NCI-H82 treated with DMSO at 0.1 percent for 48 hours (cell line): ENCODE results near the gene SETBP1.

Experiments
- DNase-seq: peaks from one replicate; lab custom pipeline; 2025; ENCODE audit not compliant: unreplicated experiment; lab: John Stamatoyannopoulos, UW

SETBP1 gene

GRCh38 chr18:45054636-45055035, 373.9 kb downstream of the SETBP1 start:
- no peak for DNase-seq

- DNase-seq = no peak
Measured at GRCh38 chr18:45055811-45056210, 375.1 kb downstream of the SETBP1 start.

DNA sequence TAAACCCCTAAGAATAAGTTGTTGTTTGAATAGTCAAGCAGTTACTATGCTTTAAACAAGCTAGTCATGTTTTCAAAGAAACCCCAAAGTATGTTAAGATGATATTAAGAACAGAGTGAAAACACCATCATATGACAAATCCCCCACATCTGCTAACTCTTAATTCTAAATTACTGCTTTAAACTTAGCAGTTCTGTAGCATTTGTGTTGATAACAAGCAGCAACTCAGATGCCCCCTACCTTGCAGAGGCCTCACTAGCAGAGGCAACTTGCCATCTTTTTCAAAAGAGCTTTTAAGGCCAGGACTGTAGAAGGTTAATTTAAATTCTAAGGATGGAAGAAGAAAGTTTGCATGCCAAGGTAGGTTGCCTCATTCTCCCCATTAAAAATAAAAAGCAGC, 376.2 kb downstream of the SETBP1 start:
- DNase-seq = no peak

- no peak for DNase-seq
Measured at GRCh38 chr18:45057955-45058600, 377.4 kb downstream of the SETBP1 start.

DNA sequence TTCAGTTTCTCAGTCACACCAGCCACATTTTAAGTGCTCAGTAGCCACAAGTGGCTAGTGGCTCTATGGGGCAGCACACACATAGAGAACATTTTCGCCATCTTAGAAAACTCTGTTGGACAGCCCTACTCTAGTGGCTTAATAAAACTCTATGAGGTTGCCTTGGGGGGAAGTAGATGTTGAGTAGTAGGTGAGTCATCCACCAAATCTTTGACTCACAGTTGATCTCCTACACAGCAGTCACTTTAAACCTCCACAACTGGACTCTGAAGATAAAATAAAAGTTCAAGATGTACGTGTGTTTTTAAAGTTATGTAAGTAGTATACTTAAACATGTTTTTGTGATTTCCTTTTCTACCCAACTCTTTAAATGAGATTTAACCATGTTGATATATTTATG, 379.0 kb downstream of the SETBP1 start:
- DNase-seq = no peak

- DNase-seq = no peak
Measured at GRCh38 chr18:45060102-45060501, 379.4 kb downstream of the SETBP1 start.

DNA sequence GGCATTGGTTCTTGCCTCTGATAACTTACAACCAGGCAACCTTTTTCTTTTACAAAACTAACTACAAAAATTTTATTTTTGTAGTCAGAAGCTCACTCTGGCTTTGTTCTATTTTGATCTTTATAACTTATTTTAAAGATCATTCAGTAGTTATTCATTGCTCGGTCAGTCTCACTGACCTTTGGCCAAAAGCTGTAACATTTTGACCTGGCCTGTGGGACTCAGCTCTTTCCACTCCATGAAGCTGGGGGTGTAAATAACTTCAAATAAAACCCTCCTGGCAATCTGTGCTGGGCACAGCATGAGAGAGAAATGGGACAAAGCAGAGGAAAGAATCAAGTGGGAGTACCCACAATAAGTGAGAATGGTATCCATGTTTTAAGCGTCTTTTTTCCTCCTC, 380.7 kb downstream of the SETBP1 start:
- DNase-seq = no peak

GRCh38 chr18:45063246-45064038, 382.8 kb downstream of the SETBP1 start:
- no peak for DNase-seq

DNA sequence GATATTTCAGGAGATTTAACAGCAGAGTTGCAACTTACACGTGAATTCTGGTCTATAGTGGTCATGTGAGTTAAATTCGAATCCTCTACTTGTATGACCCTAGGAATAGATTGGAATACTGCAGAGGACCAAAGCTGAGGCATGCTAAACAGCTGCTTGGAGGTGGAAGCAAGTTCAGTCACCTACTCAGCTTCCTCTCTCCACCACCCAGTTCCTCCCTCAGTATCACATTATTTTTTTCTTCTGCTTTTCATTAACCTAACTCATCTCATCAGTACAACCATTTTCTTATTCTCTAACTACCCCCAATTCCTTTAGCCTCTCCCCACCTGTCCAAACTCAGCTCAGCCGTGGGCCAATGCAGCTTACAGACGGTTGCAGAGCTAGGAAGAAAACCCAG, 385.5 kb downstream of the SETBP1 start:
- no peak for DNase-seq

DNA sequence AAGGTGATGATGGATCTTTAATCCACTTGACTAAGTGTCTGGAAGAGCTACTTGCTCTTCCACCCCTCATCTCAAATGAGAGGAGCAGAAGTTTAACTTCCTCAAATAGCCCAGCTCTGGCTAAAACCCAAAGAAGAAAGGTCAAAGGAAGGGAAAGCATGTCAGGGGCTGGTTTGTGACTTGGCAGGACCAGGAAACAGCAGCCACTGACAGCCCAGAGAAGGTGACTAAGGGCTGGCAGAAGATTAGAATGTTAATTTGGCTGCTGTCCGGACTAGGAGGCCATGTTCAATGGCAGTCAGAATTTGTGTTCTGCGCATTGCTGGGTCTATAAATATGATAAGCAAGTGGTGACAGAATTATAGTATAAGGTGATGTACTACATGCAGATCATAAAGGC, 386.2 kb downstream of the SETBP1 start:
- DNase-seq = no peak

GRCh38 chr18:45068400-45069094, 387.9 kb downstream of the SETBP1 start:
- DNase-seq = peak; percentile 2

DNA sequence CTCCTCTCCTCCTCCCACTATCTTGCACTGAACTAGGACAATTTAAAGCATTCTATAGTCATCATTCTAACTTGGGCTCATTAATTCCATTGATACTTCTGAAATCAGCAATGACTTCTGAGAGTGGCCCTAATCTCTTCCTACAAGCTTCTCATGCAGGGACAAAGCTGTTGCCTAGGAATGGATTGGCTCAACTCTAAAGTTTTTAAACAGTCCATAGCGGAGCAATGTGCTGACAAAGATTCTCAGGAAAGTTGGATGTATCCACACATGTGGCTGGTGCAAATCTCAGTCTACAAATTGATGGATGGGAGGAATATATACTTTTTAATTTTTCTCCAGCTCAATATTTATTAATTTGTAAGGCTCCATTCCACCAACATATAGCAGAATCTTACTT, 388.9 kb downstream of the SETBP1 start:
- DNase-seq = no peak

DNA sequence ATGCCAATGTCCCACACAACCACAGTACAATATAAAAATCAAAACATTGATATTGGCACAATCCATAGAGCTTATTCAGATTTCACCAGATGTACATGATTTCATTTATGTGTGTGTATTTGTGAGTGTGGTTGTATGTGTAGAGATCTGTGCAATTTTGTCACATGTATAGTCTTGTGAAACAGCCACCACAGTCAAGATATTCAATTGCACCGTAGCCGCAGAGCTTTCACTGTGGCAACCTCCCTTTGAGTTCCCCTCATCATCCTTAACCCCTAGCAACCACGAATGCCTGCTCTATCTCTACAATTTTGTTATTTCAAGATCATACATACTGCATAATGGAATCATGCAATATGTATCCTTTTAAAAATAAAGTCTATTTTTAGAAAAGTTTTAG, 391.3 kb downstream of the SETBP1 start:
- DNase-seq = no peak

DNA sequence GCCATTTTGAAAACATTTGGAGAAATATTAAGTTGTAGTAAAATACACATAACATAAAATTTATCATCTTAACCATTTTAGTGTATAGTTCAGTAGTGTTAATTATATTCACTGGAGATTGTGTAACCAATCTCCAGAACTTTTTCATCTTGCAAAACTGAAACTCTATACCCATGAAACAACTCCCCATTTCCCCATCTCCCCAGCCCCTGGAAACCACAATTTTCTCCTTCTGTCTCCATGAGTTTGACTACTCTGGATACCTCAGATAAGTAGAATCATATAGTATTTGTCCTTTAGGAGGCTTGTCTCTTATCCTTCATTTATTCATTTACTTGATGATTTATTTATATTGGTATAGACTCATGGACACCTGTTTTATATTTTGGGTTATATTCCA, 392.9 kb downstream of the SETBP1 start:
- no peak for DNase-seq

DNA sequence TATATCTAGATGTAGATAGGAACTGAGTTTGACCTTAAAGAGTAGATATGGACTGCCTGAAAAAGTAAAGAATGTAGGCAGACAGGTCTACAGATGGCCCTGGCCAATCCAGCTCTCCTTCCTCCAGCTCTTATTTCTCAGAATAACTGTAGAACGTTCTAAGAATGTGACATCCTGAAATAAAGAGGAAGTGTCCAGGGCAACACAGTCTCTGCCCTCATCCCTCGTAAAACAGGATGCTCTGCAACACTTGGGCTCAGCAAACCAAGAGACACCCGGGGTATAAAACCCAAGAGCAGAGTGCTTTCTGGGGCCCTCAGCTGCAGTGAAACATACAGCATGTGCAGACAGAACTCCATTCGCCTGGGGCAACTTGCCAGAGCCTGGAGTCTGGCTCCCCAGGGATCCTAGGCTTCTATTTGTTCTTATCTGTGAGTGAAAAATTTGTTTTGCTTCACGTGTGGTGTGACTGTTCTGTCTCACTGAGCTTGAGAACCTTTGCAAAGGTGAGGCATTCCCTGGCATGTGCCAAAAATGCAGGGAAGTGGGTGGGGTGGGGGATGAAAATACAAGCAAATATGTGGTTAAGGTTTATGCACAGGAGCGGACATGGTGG, 401.0 kb downstream of the SETBP1 start:
- no peak for DNase-seq

DNA sequence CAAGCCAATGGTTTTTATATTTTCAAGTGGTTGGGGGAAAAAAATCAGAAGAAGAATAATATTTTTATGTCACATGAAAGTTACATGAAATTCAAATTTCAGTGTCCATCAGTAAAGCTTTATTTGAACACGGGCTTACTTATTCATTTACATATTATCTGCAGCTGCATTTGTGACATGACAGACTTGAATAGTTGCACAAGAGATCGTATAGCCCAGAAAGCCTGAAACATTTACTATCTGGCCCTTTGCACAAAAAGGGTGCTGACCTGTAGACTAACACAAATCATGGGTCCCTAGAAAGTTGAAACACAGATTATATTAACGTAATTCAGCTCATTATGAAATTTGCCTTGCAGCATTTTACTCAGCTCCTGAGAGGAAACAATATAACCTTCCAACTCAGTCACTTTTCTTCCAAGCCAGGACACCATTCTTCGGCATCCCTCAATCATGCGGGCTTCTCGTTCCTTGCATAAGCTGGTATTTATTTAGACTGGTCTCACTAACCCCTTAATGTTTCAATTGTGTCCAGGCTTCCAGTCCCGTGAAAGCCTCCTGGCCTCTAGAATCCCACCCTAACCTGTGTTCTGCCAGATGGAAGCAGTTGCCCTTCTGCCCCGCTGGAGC, 402.7 kb downstream of the SETBP1 start:
- no peak for DNase-seq

- no peak for DNase-seq
Measured at GRCh38 chr18:45084206-45084605, 403.5 kb downstream of the SETBP1 start.

DNA sequence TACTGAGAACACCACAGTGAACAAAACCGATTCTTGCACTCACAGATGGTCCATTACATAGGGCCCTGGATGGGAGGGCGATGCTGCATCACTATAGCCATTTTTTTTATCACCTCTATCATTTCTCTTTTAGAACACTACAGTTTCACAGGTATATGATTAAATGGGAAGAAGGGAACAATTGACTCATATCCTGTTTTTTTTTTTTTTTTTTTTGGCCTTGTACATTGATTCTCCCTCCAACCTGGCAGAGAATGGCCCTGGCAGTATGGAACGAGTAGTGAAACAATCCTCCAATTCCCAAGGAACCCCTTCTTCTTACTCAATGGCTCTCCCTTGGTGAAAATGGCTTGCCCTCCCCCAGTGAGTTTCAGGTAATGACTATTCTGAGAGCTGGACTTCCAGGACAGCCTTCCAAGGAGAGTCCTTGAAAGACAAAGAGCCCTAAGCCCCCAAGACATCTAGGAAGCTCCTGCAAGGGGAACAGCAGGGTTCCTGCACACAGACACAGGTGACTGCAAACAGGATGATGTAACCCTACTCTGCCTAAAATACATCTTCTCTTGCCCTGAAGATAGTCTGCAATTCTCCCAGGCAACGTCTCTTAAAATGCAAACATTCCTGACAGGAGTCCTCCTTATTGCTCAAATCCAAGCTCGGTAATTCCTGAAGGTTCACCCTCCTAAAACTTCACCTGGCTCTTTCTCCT, 405.4 kb downstream of the SETBP1 start:
- DNase-seq = no peak

DNA sequence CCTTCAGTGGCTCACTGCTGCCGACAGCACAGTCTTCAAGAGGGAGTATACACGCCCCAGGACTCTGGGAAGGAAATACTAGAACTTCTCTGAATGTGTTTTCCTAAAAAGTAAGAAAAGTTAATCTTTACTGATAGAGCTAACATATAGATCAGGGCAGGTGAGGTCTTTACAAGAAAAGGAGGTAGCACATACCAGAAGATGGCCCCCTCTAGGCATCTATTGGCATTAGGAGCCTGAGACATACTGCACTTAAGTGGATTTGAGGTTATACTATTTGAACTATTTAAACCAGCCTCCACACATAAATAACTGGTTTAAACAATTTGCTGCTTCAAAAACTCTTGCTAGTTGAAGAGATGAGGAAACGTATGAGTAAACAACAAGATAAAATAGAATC, 406.1 kb downstream of the SETBP1 start:
- DNase-seq = no peak

GRCh38 chr18:45090526-45091140, 409.9 kb downstream of the SETBP1 start:
- no peak for DNase-seq
